ENCODE data around the gene TRO. TPM values are rescaled to one million over a fixed set of nuclear protein-coding genes. Genes with fewer than 3 reads are reported as not detected.

The TRO gene
- total and polyA plus RNA-seq, 9 of the 15 experiments (the other 6 are each of a cell fraction or from before 2014, with no cell fraction given) = 0.18 to 1.7 (median 0.41) TPM

GRCh38 chrX:54961750-54962149 lies 41.1 kb downstream of the TRO start (continued):
- TF ChIP-seq ZBTB40 (IDR thresholded peaks at IDR 0.05) (no peak), ZBTB40 (CRISPR knock-in tag; IDR thresholded peaks at IDR 0.05) (no peak), SAP30 (IDR thresholded peaks at IDR 0.05; ENCODE audit: borderline replicate concordance, insufficient read depth, low read depth, low read length, poor library complexity, severe bottlenecking) (no peak), ZNF75A (CRISPR knock-in tag; IDR thresholded peaks at IDR 0.05) (no peak), SMARCB1 (IDR thresholded peaks at IDR 0.05; ENCODE audit: insufficient read length, low read depth) (no peak), SIN3B (IDR thresholded peaks at IDR 0.05; ENCODE audit: low read depth) (no peak), SIX5 (IDR thresholded peaks at IDR 0.05; ENCODE audit: borderline replicate concordance in 1 of 2, insufficient read depth in 1 of 2, low read depth in 1 of 2, low read length in 2 of 2) (no peak), TARDBP (IDR thresholded peaks at IDR 0.05) (no peak), THAP12 (CRISPR knock-in tag; IDR thresholded peaks at IDR 0.05) (no peak), TRIM24 (IDR thresholded peaks at IDR 0.05) (no peak), FIP1L1 (IDR thresholded peaks at IDR 0.05; ENCODE audit: low read depth, low read length, poor library complexity, severe bottlenecking) (no peak), GATA2 (CRISPR knock-in tag; IDR thresholded peaks at IDR 0.05) (no peak)

Measured in K562 (cell line).